ENCODE measurements around the gene AGMAT. TPM values are rescaled to one million over a fixed set of nuclear protein-coding genes. Genes with fewer than 3 reads are reported as not detected.

The AGMAT gene
- total and polyA plus RNA-seq, 2 of the 13 experiments (the other 11 are each of a cell fraction or from before 2014, with no cell fraction given): 59.1 to 174 TPM

Small RNAs within 50 kb of the gene (small RNA-seq; reads per million reads assigned to genes)
- gene CD24P1 (ENCODE audit: insufficient read depth in 2 of 3, insufficient read length in 3 of 3, low read depth in 2 of 3, low replicate concordance in 1 of 3) (0 reads per million in 3 experiments), gene RNU7-179P (ENCODE audit: insufficient read depth in 2 of 3, insufficient read length in 3 of 3, low read depth in 2 of 3, low replicate concordance in 1 of 3) (0 to 0.33 (median 0) reads per million in 3 experiments), gene SCARNA21B (ENCODE audit: insufficient read depth in 2 of 3, insufficient read length in 3 of 3, low read depth in 2 of 3, low replicate concordance in 1 of 3) (0.71 to 89.9 (median 5.9) reads per million in 3 experiments)

Other genes with a start within 250 kb of the AGMAT start
- gene EFHD2, start 175.2 kb downstream of the AGMAT start, total RNA-seq (2016; rRNA removed; fragmentation: Illumina TruSeq; extraction: Trizol): 9.9 and 12.7 TPM in 2 replicates
- 9.4 and 10.9 TPM in 2 replicates for gene EFHD2, start 175.2 kb downstream of the AGMAT start, polyA plus RNA-seq (2011; rRNA removed)
- gene CTRC, start 146.6 kb downstream of the AGMAT start, total RNA-seq (2016; rRNA removed; fragmentation: Illumina TruSeq; extraction: Trizol): not detected in 2 replicates
- gene CTRC, start 146.6 kb downstream of the AGMAT start, polyA plus RNA-seq (2011; rRNA removed): not detected in 2 replicates
- gene CELA2A, start 128.3 kb downstream of the AGMAT start, total RNA-seq (2016; rRNA removed; fragmentation: Illumina TruSeq; extraction: Trizol): not detected in 2 replicates
- not detected in 2 replicates for gene CELA2A, start 128.3 kb downstream of the AGMAT start, polyA plus RNA-seq (2011; rRNA removed)
- not detected in 2 replicates for gene CELA2B, start 108.9 kb downstream of the AGMAT start, total RNA-seq (2016; rRNA removed; fragmentation: Illumina TruSeq; extraction: Trizol)
- not detected in 2 replicates for gene CELA2B, start 108.9 kb downstream of the AGMAT start, polyA plus RNA-seq (2011; rRNA removed)
- 8.5 and 12.3 TPM in 2 replicates for gene CASP9, start 60.8 kb downstream of the AGMAT start, total RNA-seq (2016; rRNA removed; fragmentation: Illumina TruSeq; extraction: Trizol)
- gene CASP9, start 60.8 kb downstream of the AGMAT start, polyA plus RNA-seq (2011; rRNA removed): 11.5 and 13.1 TPM in 2 replicates
- gene DNAJC16, start 58.2 kb downstream of the AGMAT start, total RNA-seq (2016; rRNA removed; fragmentation: Illumina TruSeq; extraction: Trizol): 10.7 and 15.4 TPM in 2 replicates
- 11.4 and 11.7 TPM in 2 replicates for gene DNAJC16, start 58.2 kb downstream of the AGMAT start, polyA plus RNA-seq (2011; rRNA removed)
- gene DDI2, start 32.4 kb upstream of the AGMAT start, total RNA-seq (2016; rRNA removed; fragmentation: Illumina TruSeq; extraction: Trizol): 25.7 and 34.0 TPM in 2 replicates
- gene DDI2, start 32.4 kb upstream of the AGMAT start, polyA plus RNA-seq (2011; rRNA removed): 8.5 and 10.1 TPM in 2 replicates
- gene PLEKHM2, start 99.3 kb upstream of the AGMAT start, total RNA-seq (2016; rRNA removed; fragmentation: Illumina TruSeq; extraction: Trizol): 16.0 and 16.5 TPM in 2 replicates
- gene PLEKHM2, start 99.3 kb upstream of the AGMAT start, polyA plus RNA-seq (2011; rRNA removed): 27.3 and 34.0 TPM in 2 replicates
- gene SLC25A34, start 151.2 kb upstream of the AGMAT start, total RNA-seq (2016; rRNA removed; fragmentation: Illumina TruSeq; extraction: Trizol): 0.13 TPM in 1 of 2 replicates, not detected in the other
- 0.18 TPM in 2 replicates for gene SLC25A34, start 151.2 kb upstream of the AGMAT start, polyA plus RNA-seq (2011; rRNA removed)
- 0.29 and 0.97 TPM in 2 replicates for gene TMEM82, start 157.4 kb upstream of the AGMAT start, total RNA-seq (2016; rRNA removed; fragmentation: Illumina TruSeq; extraction: Trizol)
- 0.24 and 0.40 TPM in 2 replicates for gene TMEM82, start 157.4 kb upstream of the AGMAT start, polyA plus RNA-seq (2011; rRNA removed)
- 9.2 and 10.6 TPM in 2 replicates for gene FBLIM1, start 173.7 kb upstream of the AGMAT start, total RNA-seq (2016; rRNA removed; fragmentation: Illumina TruSeq; extraction: Trizol)
- 23.0 and 24.6 TPM in 2 replicates for gene FBLIM1, start 173.7 kb upstream of the AGMAT start, polyA plus RNA-seq (2011; rRNA removed)
- gene UQCRHL, start 222.6 kb upstream of the AGMAT start, total RNA-seq (2016; rRNA removed; fragmentation: Illumina TruSeq; extraction: Trizol): 2.3 and 4.0 TPM in 2 replicates
- gene UQCRHL, start 222.6 kb upstream of the AGMAT start, polyA plus RNA-seq (2011; rRNA removed): 1.4 and 1.8 TPM in 2 replicates